OCI-LY1 (cell line): Measurements from ENCODE around the gene TCEANC.
"Not testable (repeated sequence)": the region's sequence is repeated elsewhere in the genome, so short reads cannot be mapped to it uniquely, and the experiment has no call there.

Experiments used
- EZH2 ChIP-seq: fragments of 200-600 bp; sonication (generic), shearing (Covaris generic); IDR thresholded peaks from 2 replicates; pipeline ENCODE4 v1.8.0; 2017; ENCODE audit warnings: borderline replicate concordance, mixed run types, mild to moderate bottlenecking, antibody characterized with exemption, low read length, moderate library complexity, mixed read lengths
- TF ChIP-seq, protein P1 (sequence below): fragments of 200-600 bp; sonication (generic), shearing (Covaris generic); IDR thresholded peaks from 2 replicates; pipeline ENCODE4 v1.5.1; 2017; ENCODE audit warnings: mild to moderate bottlenecking, antibody characterized with exemption, low read length, moderate library complexity, mixed read lengths

DNA sequence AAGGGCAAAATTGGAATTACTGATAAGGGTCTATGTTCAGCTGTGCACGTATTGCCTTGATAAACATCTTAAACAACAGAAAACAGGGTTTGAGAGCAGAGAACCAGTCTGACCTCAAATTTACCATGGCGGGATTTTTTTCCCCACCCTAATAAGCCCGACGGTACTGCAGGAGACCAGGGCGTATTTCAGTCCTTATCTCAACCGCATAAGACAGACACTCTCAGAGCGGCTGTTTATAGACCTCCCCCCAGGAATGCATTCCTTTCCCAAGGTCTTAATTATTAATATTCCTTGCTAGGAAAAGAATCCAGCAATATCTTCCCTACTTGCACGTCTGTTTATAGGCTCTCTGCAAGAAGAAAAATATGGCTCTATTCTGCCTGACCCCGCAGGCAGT is 15.7 kb upstream of the TCEANC start:
- TF ChIP-seq, protein P1, sequence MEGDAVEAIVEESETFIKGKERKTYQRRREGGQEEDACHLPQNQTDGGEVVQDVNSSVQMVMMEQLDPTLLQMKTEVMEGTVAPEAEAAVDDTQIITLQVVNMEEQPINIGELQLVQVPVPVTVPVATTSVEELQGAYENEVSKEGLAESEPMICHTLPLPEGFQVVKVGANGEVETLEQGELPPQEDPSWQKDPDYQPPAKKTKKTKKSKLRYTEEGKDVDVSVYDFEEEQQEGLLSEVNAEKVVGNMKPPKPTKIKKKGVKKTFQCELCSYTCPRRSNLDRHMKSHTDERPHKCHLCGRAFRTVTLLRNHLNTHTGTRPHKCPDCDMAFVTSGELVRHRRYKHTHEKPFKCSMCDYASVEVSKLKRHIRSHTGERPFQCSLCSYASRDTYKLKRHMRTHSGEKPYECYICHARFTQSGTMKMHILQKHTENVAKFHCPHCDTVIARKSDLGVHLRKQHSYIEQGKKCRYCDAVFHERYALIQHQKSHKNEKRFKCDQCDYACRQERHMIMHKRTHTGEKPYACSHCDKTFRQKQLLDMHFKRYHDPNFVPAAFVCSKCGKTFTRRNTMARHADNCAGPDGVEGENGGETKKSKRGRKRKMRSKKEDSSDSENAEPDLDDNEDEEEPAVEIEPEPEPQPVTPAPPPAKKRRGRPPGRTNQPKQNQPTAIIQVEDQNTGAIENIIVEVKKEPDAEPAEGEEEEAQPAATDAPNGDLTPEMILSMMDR = not testable (repeated sequence)
- not testable (repeated sequence) for TF ChIP-seq EZH2
